Ovary (tissue), 3 donors: Measurements from ENCODE around the gene TBL1X.

Source experiments
- POLR2A ChIP-seq: fragments of 450-650 bp; IDR thresholded peaks from one replicate; pipeline ENCODE4 v1.6.1; 2017; ENCODE audit warnings: antibody characterized with exemption, mild to moderate bottlenecking, moderate library complexity
- TF ChIP-seq, protein P1 (sequence below), 3 donors: fragments of 450-650 bp in 2 of 3; fragments of 200-600 bp in 1 of 3; IDR thresholded peaks; one replicate each; pipeline versions ENCODE4 v1.5.1 to v1.8.0; 2016 to 2022; ENCODE audit warnings: antibody characterized with exemption in 3 of 3, mild to moderate bottlenecking in 1 of 3
- donor health status: DM: no; HTN: no; CAD: no.

DNA sequence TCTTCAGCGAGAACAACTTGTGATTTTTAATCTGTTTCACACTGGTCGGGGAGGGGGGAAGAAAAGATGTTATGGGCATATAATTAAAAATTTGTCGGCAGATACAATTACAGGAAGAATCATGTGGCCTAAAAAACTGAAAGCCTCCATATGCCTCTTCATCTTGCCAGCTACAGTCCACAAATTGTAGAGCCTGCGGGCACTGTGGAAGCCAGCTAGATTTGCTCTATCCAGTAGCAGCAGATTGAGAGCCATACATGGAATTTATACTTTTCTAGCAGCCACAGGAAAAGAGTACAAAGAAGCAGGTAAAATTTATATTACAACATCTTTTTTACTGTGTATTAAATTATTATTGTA lies 147.3 kb downstream of the TBL1X start:
- TF ChIP-seq POLR2A = no peak
- TF ChIP-seq, protein P1, sequence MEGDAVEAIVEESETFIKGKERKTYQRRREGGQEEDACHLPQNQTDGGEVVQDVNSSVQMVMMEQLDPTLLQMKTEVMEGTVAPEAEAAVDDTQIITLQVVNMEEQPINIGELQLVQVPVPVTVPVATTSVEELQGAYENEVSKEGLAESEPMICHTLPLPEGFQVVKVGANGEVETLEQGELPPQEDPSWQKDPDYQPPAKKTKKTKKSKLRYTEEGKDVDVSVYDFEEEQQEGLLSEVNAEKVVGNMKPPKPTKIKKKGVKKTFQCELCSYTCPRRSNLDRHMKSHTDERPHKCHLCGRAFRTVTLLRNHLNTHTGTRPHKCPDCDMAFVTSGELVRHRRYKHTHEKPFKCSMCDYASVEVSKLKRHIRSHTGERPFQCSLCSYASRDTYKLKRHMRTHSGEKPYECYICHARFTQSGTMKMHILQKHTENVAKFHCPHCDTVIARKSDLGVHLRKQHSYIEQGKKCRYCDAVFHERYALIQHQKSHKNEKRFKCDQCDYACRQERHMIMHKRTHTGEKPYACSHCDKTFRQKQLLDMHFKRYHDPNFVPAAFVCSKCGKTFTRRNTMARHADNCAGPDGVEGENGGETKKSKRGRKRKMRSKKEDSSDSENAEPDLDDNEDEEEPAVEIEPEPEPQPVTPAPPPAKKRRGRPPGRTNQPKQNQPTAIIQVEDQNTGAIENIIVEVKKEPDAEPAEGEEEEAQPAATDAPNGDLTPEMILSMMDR (IDR thresholded peaks at IDR 0.05) = no peak
